GM19240 (cell line): ENCODE measurements around the gene GCN1.
A peak's percentile ranks its signal among the peaks of the same experiment; 100 is the strongest.

Experiments
- DNase-seq: peaks from one replicate; pipeline ENCODE4 v3.0.0; 2011; ENCODE audit warnings: low spot score; ENCODE audit not compliant: insufficient read length

GCN1 gene

DNA sequence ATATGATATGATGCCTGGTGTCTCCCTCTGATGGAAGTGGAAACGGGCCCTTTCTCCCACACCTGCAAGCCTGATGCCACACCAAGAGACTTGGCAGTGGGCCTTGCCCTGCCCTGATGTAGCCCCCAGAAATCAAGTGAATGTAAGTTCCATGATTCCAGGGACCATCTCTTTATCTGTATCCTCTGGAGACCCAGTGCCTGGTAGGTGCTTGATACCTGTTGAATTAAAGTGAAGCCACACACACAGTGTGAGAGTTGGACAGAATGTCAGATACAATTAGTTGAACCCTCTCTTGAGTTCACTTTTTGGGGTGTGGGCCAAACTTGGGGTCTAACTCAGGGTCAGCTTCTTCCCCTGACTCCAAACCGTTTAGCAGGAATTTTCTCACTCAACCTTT lies 73.2 kb downstream of the GCN1 start:
- DNase-seq, result no peak

- no peak for DNase-seq
These were observed 75.1 kb downstream of the GCN1 start for GRCh38 chr12:120119271-120119973.

- no peak for DNase-seq
These were observed 76.0 kb downstream of the GCN1 start for GRCh38 chr12:120118321-120119061.

- DNase-seq, result no peak
These were observed 76.6 kb downstream of the GCN1 start for GRCh38 chr12:120117961-120118320.

GRCh38 chr12:120116792-120117651 lies 77.5 kb downstream of the GCN1 start:
- DNase-seq, result peak; percentile 87

DNA sequence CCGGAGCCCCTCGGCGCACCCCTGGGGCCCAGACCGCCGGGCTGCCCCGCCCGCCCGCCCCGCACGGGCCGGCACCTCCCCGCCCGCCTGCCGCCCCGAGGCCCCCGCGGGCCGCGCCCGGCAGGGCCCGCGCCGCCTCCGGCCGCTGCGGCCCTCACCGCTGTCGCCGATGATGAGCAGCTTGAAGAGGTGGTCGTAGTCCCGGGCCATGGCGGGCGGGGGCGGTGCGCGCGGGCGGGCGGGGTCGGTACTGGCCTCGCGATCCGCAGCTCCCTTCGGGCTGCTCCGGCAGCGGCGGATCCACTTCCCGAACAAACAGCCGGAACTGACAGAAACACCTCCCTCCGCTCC lies 78.1 kb downstream of the GCN1 start, which contains the start of gene RAB35:
Gene RAB35 (minus strand): TSS at position 313 of the 351 bp plus-strand sequence. CDS start 103 bp downstream, at position 210.
- DNase-seq, result no peak

DNA sequence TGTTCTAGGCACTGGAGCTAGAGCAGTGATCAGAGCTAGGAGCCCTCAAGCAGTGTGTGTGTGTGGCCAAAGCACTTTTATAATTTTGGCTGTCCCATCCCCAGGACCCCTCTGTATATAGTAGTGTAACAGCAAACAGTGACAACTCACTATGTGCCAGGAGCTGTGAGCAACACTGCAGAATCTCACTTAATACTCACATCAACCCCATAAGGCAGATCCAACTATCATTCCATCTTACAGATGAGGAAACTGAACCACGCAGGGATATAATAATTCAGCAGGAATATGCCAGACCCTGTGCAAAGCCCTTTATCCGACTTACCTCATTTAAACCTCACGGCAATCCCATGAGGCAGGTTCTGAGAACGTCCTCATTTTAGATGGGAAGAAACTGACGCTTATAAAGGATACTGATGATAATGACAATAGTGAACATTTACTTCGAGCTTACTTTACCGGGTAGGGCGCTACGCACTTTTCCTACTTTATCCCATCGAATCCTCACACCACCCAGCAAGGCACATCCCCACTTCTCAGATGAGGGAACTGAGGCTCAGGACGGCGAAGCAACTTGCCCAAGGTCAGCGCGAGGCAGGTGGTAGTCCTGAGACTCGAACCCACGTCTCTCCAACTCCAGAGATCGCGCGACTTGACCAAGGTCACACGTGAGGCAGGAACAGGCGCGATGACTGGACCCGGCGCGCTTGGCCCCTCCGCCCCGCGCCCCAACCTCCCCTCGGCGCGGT lies 78.6 kb downstream of the GCN1 start:
- DNase-seq, result peak; percentile 40

DNA sequence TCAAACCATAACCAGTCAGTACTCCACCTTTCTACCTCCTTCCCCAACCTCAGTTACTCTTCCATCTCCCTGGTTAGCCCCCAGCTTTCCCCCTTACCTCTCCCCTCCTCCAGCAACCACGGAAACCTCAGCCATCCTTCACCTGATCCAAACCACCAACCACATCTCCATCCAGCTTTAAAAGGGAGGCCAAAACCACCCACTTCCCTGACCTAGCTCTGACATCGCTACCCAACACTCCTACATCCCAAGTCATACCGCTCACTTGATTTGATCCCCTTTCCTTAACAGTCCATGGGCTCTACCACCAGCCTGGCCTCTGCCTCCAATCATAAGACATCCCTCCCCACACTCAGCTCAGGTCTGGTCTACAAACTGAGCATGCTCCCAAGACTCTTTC lies 79.4 kb downstream of the GCN1 start:
- no peak for DNase-seq

DNA sequence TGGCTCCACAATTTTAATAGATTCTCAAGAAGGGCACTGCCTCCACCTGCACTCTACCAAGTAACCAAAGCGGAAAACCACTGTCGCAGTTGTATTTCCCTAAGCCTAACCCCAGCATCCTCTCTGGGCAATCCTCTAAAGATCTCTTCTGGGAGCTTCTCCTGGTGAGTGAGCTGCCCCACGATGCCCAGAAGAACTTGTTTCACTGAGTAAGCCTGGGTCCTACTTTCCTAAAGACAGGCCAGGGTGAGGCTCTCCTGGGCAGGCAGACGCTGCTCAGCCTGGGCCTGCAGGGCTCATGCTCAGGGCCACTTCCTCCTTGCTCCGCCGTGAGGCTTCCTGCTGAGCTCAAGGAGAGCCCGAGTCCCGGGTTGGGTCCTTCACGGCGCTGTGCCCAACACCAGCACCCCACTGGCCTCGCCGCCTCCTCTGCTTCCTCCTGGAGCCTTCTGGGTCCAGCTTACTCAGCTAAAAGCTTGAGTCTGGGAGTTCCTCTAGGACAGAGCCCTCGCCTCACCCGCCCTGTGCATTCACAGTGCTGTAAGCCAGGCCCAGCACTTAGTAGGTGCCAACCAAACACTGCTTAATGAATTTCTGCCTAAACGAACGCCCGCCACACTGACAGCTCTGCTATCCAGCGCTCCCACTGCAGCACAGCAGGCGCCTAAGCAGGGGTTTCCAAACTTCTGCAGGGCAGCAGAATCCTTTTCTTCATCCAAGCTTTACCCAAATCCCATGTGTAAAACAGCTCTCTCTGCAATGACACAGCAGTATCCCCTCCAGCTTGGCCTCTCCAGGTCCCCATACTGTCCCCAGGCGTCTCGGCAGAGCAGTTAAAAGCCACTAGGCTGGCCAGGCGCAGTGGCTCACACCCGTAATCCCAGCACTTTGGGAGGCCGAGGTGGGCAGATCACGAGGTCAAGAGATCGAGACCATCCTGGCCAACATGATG lies 83.7 kb downstream of the GCN1 start:
- DNase-seq, result peak; percentile 57

GRCh38 chr12:120109570-120110267 lies 84.8 kb downstream of the GCN1 start:
- no peak for DNase-seq

DNA sequence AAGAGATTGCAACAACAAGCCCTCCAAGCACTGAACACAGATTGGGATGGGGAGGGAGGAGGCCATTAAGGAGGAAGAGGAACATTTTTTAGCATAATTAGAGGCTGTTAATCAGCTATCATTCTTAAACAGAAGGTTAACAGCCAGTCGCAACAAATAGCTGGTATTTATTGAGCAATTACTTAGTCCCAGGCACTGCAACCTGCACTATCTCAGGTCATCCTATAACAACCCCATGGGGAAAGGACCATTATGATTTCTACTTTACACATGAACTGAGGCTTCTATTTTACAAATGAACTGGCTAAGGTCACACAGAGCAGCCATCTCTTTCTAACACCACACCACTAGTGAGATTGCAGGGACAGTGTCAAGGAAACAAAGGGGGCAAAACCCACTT lies 88.4 kb downstream of the GCN1 start:
- no peak for DNase-seq

DNA sequence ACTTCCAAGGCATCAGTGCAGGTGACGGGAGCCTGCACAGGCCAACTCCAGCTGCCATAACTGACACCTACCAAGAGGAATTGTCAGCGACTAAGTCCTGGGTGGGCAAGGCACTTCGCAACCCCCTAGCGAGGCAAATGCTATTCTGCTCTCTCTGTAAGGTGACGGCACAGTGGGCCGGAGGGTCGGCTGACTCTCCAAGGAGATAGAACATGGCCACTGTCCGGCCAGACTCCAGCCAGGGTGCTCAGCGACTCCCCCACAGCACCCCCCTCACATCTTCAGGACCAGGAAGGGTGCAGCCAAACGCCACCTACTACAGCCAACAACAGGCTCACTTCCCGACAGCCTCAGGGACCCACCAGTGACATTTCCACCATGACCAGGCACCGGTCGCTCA lies 91.1 kb downstream of the GCN1 start:
- DNase-seq, result no peak

DNA sequence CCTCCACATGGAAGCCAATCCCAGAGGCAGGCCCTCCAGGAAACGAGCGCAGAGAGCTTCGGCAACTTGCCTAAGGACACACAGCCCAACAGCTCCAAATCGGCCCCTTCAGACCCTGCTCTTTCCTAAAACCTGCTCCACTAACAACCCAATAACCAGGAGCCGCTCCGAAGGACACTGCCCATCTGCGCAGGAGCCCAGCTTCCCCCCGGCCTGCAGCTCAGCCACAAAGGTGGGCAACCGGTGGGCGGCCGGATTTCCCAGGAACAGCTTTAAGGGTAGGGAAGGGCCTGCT lies 91.5 kb downstream of the GCN1 start:
- DNase-seq, result no peak

GRCh38 chr12:120102189-120103043 lies 92.1 kb downstream of the GCN1 start:
- no peak for DNase-seq

- no peak for DNase-seq
These were observed 92.9 kb downstream of the GCN1 start for GRCh38 chr12:120101617-120102016.

DNA sequence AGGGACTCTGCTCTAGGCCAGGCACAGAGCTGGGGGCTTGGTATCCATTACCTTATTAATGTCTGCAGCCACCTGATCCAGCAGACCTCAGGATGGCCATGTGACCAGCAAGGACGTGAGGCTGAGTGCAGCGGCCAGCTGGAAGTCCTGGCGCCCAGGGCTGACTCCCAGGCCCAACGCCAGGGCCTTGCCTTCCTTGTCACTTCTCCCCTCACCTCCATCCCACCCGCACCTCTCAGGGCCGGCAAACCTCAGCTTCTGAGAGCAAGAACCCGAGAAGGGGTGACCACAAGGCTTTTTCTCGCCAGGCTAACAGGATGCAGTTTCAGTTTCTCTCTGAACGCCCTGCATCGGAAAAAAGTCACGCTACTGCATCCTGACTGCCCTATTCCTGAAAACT lies 93.3 kb downstream of the GCN1 start:
- DNase-seq, result peak; percentile 45

- DNase-seq, result no peak
These were observed 93.9 kb downstream of the GCN1 start for GRCh38 chr12:120100630-120101029.

DNA sequence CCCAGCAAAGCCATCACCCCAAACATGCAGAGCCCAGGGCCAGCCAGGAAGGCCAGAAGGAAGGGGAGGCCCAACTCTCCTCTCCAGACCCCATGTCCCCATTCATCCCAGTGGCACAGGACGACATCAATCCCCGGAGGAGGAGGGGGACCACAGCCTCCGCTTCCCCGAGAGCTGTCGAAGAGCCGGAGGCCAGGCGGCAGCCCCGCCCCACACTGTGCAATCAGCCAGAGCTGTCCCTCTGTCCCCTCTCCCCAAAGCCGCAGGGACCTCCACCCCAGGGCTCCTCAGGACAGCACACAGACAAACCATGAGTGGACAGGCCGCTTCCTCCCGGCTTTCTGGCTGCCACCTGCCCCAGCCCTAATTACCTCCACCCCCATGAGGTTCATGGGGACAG lies 94.8 kb downstream of the GCN1 start:
- no peak for DNase-seq
